H1 (cell line): ENCODE measurements around the gene SAMD14.
"Not testable (repeated sequence)": the region's sequence is repeated elsewhere in the genome, so short reads cannot be mapped to it uniquely, and the experiment has no call there.

Experiments used
- CTCF ChIP-seq, 3 experiments: IDR thresholded peaks; 1 replicate in 2 of 3; 2 replicates in 1 of 3; pipeline versions ENCODE4 v1.5.1 to v1.6.1; 2011; ENCODE audit warnings: low read length in 3 of 3, mild to moderate bottlenecking in 3 of 3, inconsistent platforms in 2 of 3, low read depth in 1 of 3, moderate library complexity in 1 of 3; ENCODE audit not compliant: insufficient read depth in 1 of 3; ENCODE audit errors: control extremely low read depth in 1 of 3
- EZH2 ChIP-seq: fragments of 200-600 bp; sonication (generic); IDR thresholded peaks from 2 replicates; pipeline ENCODE4 v1.7.1; 2012; ENCODE audit warnings: low read depth, mild to moderate bottlenecking, moderate library complexity, low read length, inconsistent platforms; ENCODE audit not compliant: severe bottlenecking
- POLR2A ChIP-seq, 2 experiments: IDR thresholded peaks; 1 replicate in 1 of 2; 2 replicates in 1 of 2; pipeline ENCODE4 v1.6.1; 2011; ENCODE audit warnings: low read depth in 2 of 2, low read length in 2 of 2, mild to moderate bottlenecking in 2 of 2; ENCODE audit errors: control extremely low read depth in 1 of 2
- SUZ12 ChIP-seq: fragments of 200-600 bp; sonication (generic); IDR thresholded peaks from 2 replicates; pipeline ENCODE4 v1.6.1; 2012; ENCODE audit warnings: mild to moderate bottlenecking, inconsistent platforms, low read length, moderate library complexity, mixed read lengths
- YY1 ChIP-seq: IDR thresholded peaks from 2 replicates; pipeline ENCODE4 v1.6.1; 2011; ENCODE audit warnings: low read depth, mild to moderate bottlenecking, low read length
- TF ChIP-seq, protein P1 (sequence below): IDR thresholded peaks from 2 replicates; pipeline ENCODE4 v1.6.1; 2011; ENCODE audit warnings: low read depth, mild to moderate bottlenecking, low read length; ENCODE audit not compliant: insufficient read depth

- TF ChIP-seq CTCF (IDR thresholded peaks at IDR 0.05; ENCODE audit: control extremely low read depth in 1 of 3, insufficient read depth in 1 of 3, low read depth in 1 of 3, low read length in 3 of 3); POLR2A (IDR thresholded peaks at IDR 0.05; ENCODE audit: control extremely low read depth in 1 of 2, low read depth in 2 of 2, low read length in 2 of 2); EZH2; YY1; SUZ12: not testable (repeated sequence)
- TF ChIP-seq, protein P1, sequence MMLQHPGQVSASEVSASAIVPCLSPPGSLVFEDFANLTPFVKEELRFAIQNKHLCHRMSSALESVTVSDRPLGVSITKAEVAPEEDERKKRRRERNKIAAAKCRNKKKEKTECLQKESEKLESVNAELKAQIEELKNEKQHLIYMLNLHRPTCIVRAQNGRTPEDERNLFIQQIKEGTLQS = not testable (repeated sequence)
Observed at GRCh38 chr17:50061713-50062045, 68.3 kb downstream of the SAMD14 start.
